GM19463 (cell line): ENCODE results near the gene PARD6A.
"Not testable (repeated sequence)": the region's sequence is repeated elsewhere in the genome, so short reads cannot be mapped to it uniquely, and the experiment has no call there.

ENCODE experiments used
- ATAC-seq: cut with Tn5 transposase; IDR thresholded peaks from one replicate; pipeline ENCODE4 v1.9.1; 2021; ENCODE audit warnings: mild to moderate bottlenecking, moderate library complexity; ENCODE audit not compliant: unreplicated experiment

The PARD6A gene

DNA sequence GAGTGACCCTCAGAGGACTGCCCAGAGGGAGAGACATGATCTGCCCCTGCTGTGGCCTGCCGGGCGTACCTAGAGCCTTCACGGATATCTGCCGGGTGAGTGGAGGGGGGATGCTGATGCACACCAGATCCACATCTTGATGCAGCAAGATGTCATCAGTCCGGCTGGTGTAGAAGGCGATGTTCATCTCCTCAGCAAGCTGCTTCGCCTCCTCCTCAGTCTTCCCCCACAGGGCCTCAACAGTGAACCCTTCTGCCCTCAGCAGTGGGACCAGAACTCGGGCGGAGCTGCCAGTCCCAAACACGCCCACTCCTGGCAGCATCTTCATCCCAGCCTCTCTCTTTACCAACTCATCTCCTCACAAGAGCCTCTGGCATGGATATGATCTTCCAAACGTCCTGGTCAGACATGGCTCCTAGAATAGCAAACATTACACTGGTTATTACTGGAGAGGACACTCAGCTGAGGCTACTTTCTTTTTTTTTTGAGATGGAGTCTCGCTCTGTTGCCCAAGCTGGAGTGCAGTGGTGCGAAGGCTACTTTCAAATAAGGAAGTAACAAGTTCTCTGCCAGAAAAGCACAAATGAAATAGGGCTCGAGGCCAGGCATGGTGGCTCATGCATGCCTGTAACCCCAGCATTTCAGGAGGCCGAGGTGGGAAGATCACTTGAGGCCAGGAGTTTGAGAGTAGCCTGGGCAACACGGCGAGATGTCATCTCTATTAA, 24.8 kb downstream of the PARD6A start:
- no peak for ATAC-seq

DNA sequence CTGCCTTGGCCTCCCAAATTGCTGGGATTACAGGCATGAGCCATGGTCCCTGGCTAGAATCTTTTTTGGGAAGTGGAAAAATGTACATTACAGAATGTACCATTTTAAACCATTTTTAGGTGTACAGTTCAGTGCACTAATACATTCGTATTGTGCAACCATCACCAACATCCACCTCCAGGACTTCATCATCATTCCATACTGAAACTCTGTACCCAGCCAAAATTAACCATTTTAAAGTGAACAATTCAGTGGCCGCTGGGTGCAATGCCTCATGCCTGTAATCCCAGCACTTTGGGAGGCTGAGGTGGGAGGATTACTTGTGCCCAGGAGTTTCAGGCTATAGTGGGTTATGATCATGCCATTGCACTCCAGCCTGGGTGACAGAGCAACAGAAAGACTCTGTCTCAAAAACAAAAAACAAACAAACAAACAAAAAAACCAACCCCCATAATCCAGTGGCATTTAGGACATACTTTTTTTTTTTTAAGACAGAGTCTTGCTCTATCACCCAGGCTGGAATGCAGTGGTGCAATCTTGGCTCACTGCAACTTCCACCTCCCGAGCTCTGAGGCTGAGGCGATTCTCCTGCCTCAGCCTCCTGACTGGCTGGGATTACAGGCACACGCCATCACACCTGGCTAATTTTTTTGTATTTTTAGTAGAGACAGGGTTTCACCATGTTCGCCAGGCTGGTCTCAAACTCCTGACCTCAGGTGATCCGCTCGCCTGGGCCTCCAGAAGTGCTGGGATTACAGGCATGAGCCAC, 32.9 kb downstream of the PARD6A start:
- ATAC-seq: not testable (repeated sequence)

DNA sequence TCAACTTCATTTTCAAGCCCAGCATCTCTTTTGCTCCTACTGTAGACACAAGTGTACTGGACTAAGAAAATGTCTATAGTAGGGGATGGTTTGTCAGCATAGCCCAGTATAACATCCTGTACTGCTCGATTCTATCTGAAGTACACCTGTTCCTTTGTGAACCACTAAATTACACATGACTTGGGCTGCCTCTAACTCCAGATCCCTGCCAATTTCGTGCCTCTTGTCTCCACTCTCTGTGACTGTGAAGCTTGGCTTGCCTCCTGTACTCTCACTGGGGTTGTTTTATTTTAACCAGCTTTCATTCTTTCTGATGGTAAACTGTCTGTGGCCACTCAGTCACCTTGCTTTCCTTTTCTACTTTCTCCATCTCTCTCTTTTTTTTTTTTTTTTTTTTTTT, 33.9 kb downstream of the PARD6A start:
- no peak for ATAC-seq

GRCh38 chr16:67697422-67698185, 36.8 kb downstream of the PARD6A start:
- no peak for ATAC-seq

DNA sequence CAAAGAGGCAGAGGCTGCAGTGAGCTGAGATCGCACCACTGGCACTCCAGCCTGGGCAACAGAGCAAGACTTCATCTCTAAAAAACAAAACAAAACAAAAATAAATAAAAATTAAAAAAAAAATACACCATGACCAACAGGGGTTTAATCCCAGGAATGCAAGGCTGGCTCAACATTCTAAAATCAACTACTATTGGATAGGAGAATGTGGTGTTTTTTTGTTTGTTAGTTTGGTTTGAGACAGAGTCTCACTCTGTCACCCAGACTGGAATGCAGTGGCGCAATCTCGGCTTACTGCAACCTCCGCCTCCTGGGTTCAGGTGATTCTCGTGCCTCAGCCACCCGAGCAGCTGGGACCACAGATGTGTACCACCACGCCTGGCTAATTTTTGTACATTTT, 38.5 kb downstream of the PARD6A start:
- no peak for ATAC-seq

- ATAC-seq: no peak
Measured at GRCh38 chr16:67701420-67701819, 40.7 kb downstream of the PARD6A start.

- ATAC-seq: no peak
Measured at GRCh38 chr16:67702130-67702529, 41.4 kb downstream of the PARD6A start.

DNA sequence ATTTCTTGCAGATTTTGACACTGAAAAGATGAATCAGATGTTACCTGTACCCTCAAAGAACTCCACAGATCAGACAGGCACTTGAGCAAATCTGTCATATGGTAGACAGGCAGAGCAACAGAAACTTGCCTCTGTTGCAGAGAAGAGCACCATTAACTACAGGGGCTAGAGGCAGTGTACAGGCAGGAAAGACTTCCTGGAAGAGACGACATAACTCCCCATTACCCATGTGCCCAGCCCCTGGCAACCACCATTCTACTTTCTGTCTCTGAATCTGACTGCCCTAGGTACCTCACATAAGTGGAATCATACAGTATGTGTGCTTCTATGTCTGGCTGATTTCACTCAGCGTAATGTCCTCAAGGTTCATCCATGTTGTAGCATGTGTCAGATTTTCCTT, 42.9 kb downstream of the PARD6A start:
- ATAC-seq: no peak

GRCh38 chr16:67704110-67704509, 43.4 kb downstream of the PARD6A start:
- no peak for ATAC-seq

DNA sequence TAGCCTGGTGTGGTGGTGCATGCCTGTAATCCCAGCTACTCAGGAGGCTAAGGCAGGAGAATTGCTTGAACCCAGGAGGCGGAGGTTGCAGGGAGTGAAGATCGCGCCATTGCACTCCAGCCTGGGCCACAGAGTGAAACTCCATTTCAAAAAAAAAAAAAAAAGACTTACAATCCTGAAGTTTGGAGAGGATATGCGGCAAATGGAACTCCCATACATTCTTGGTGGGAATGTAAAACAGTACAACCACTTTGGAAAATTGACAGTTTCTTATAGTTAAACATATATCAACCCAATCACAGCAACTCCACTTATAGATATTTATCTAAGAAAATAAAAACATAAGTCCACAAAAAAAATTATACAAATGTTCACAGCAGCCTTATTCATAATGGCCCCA, 46.5 kb downstream of the PARD6A start:
- no peak for ATAC-seq

DNA sequence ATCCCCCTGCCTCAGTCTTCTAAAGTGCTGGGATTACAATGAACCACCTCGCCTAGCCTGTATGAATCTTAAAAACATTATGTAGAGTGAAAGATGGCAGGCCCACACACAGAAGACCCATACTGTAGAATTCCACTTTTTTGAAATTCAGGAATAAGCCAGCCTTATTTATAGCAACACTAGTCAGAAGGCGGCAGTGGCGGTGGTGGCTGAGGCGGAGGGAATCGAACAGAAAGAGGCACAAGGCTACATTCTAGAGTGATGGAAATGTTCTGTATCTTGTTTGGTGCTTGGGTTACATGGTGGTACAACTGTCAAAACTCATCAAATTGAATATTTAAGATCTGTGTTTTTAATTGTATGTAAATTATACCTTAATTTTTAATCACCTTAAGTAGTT, 47.0 kb downstream of the PARD6A start:
- ATAC-seq: no peak

- no peak for ATAC-seq
Measured at GRCh38 chr16:67708368-67708771, 47.6 kb downstream of the PARD6A start.

DNA sequence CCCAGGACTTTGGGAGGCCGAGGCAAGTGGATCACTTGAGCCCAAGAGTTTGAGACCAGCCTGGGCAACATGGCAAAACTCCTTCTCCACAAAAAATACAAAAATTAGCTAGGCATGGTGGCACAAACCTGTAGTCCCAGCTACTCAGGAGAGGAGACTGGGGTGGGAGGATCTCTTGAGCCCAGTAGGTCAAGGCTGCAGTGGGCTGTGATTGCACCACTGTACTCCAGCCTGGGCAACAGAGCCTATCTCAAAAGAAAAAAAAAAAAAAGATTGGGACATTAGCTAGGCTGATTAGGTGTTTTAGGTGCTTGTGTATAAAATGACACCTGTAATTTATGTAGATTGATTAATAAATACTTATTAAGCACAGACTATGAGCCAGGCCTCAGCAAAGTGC, 48.3 kb downstream of the PARD6A start:
- ATAC-seq: no peak

- ATAC-seq: no peak
Measured at GRCh38 chr16:67710607-67711006, 49.8 kb downstream of the PARD6A start.
